Right ventricle myocardium inferior (tissue), 1 donor: Measurements from ENCODE around the gene CDC5L. TPM values are rescaled to one million over a fixed set of nuclear protein-coding genes. Genes with fewer than 3 reads are reported as not detected.

Experiments used
- ATAC-seq: fragments of 200-7000 bp; cut with Tn5 transposase; one replicate; pipeline ENCODE4 v1.9.1; 2020; ENCODE audit warnings: mild to moderate bottlenecking, moderate library complexity
- DNase-seq: peaks from one replicate; pipeline ENCODE4 v3.0.0; 2021; ENCODE audit errors: missing footprints
- intact Hi-C: fragments of 100-400 bp; cut with DNase I; formaldehyde crosslinking; loops from one replicate; pipeline ENCODE4 v1.11.0; 2022
- total RNA-seq: library from RNA; stranded (reverse); fragmentation: NEBNext Ultra II Directional; extraction: Animal tissue kit (Norgen Biotek cat#: 25700); gene quantifications from one replicate; pipeline ENCODE4 v1.2.1, GENCODE V29; 2021
- donor health status: DM: no; HTN: yes; CAD: no; lungs with severe emphysema.

The CDC5L gene
- total RNA-seq, 1 donor from 2014 or later, result 18.6 TPM

GRCh38 chr6:44480097-44480541 lies 92.6 kb downstream of the CDC5L start:
- intact Hi-C loops, result no loop called here
- DNase-seq (no peak), ATAC-seq (no peak)

DNA sequence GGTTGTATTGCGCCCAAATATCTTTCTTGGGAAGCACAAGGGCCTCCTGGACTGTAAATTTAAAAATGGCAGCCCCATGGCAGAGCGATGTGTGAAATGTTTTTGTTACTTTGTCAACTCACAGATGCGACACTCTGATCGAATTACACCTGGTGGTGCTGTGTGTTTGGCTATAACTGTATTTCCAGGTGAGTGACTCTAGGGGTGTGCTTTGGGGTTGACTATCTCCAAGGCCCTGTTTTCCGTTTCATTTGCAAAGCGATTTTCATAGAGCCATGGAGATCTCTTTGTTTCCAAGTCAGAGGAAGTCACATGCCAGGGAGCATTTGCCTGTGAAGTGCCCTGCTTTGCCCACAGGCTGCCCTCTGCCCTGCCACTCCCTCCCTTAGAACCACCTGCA lies 93.5 kb downstream of the CDC5L start:
- DNase-seq (no peak), ATAC-seq (no peak)
- intact Hi-C loops, result no loop called here

GRCh38 chr6:44481760-44482159 lies 94.3 kb downstream of the CDC5L start:
- intact Hi-C loops, result no loop called here
- no peak for DNase-seq
- ATAC-seq, result no peak

GRCh38 chr6:44485601-44486401 lies 98.3 kb downstream of the CDC5L start:
- ATAC-seq, result no peak
- intact Hi-C loops, result no loop called here
- no peak for DNase-seq

DNA sequence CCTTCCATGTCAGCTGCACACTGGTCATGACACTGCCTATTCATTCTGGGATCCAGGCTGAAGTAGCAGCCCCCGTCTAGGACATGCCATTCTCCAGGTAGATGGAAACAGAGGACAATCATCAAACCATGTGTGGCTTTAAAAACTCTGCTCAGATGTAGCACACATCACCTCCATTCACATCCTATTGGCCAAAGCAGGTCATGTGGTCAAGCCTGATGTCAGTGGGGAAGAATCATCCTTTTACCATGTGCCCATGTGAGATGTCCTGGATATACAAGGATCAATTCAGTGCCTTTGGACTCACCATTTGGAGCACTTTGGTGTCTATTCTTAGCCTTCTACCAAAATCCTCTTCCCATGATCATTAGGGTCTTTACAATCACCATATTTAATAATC lies 99.5 kb downstream of the CDC5L start:
- DNase-seq (no peak), ATAC-seq (no peak)
- intact Hi-C loops, result no loop called here

DNA sequence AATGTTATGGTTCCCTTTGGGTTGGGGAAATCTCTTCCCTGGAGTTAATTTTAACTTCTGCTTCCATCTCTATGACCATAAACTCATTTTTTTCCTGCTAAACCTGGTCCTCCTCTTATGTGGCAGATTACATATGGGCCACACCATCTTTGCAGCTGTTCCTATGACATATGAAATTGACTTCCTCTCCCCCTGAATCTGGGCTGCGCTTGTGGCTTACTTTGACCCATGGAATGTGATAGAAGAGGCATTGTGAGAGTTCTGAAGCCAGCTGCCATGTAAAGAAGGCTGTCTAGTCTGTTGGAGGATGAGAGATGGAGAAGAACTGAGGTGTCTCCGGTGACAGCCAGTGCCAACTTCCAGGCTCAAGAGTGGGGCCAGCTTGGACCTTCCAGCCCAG lies 100.1 kb downstream of the CDC5L start:
- no peak for DNase-seq
- no peak for ATAC-seq
- intact Hi-C loops, result no loop called here

- ATAC-seq (peak; percentile 87), DNase-seq (no peak)
- intact Hi-C loops, result no loop called here
Observed at GRCh38 chr6:44489910-44490604, 102.6 kb downstream of the CDC5L start.

GRCh38 chr6:44493132-44493531 lies 105.6 kb downstream of the CDC5L start:
- no peak for DNase-seq
- ATAC-seq, result no peak
- intact Hi-C loops, result no loop called here

DNA sequence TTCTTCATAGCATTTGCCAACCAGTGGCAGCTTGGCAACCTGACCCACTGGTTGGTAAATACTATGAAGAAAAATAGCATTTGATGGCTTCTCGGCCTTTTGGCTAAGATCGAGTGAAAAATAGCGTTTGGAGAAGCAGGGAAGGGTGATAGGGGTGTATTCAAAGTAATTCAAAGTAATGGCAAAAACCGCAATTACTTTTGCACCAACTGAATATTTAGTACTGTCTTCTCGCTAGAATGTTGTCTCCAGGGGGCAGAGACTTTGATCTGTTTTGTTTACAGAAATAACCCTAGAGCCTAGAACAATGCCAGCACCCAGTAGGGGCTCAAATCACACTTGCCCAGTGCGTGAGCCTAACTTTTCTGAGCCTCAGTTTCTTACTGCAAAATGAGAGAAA lies 106.1 kb downstream of the CDC5L start:
- ATAC-seq, result no peak
- DNase-seq, result no peak
- intact Hi-C loops, result no loop called here

- no peak for ATAC-seq
- intact Hi-C loops, result no loop called here
- DNase-seq, result no peak
Observed at GRCh38 chr6:44494011-44494501, 106.5 kb downstream of the CDC5L start.

GRCh38 chr6:44495036-44495901 lies 107.8 kb downstream of the CDC5L start:
- ATAC-seq (no peak), DNase-seq (no peak)
- intact Hi-C loops, result no loop called here

GRCh38 chr6:44496665-44497369 lies 109.3 kb downstream of the CDC5L start:
- intact Hi-C loops, result no loop called here
- ATAC-seq, result no peak
- DNase-seq, result no peak

- DNase-seq (no peak), ATAC-seq (peak; percentile 63)
- intact Hi-C loops, result no loop called here
Observed at GRCh38 chr6:44497807-44498206, 110.3 kb downstream of the CDC5L start.

GRCh38 chr6:44498436-44498835 lies 110.9 kb downstream of the CDC5L start:
- no peak for ATAC-seq
- intact Hi-C loops, result no loop called here
- no peak for DNase-seq

- DNase-seq (no peak), ATAC-seq (no peak)
- intact Hi-C loops, result no loop called here
Observed at GRCh38 chr6:44499609-44500008, 112.1 kb downstream of the CDC5L start.
